Measurements from ENCODE around the gene TRMT10C. TPM values are rescaled to one million over a fixed set of nuclear protein-coding genes. Genes with fewer than 3 reads are reported as not detected.

Gene TRMT10C
- total RNA-seq, 1 donor from 2014 or later, result 31.9 TPM

DNA sequence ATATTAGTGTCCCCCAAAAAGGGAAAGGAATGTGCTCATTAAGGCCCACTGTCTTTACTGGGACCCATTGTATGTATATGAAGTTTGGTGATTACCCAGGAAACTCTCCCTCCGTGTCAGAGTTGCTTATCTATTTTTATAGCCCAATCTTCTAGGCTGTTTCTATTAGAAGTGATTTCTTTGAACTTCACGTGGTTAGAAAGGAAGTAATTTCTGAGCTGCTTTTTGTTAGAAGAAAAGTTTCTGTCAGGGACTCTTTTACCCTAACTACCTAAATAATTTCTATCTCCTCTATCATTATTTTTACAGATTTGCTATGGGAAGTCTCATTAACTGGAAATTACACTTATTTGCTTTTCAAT is 31.0 kb upstream of the TRMT10C start:
- no peak for DNase-seq (ENCODE audit: extremely low spot score, unreplicated experiment)
- no peaks in the 10 kb centered on the region for H3K36me3 Mint-ChIP-seq
- H3K9me3 Mint-ChIP-seq, result no peaks in the 10 kb centered on the region
- no peak overlapping the region for H3K27ac Mint-ChIP-seq
- H3K4me1 Mint-ChIP-seq (ENCODE audit: unreplicated experiment), result peaks cover 4% of the 10 kb centered on the region
- TF ChIP-seq, protein P1, sequence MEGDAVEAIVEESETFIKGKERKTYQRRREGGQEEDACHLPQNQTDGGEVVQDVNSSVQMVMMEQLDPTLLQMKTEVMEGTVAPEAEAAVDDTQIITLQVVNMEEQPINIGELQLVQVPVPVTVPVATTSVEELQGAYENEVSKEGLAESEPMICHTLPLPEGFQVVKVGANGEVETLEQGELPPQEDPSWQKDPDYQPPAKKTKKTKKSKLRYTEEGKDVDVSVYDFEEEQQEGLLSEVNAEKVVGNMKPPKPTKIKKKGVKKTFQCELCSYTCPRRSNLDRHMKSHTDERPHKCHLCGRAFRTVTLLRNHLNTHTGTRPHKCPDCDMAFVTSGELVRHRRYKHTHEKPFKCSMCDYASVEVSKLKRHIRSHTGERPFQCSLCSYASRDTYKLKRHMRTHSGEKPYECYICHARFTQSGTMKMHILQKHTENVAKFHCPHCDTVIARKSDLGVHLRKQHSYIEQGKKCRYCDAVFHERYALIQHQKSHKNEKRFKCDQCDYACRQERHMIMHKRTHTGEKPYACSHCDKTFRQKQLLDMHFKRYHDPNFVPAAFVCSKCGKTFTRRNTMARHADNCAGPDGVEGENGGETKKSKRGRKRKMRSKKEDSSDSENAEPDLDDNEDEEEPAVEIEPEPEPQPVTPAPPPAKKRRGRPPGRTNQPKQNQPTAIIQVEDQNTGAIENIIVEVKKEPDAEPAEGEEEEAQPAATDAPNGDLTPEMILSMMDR (conservative IDR thresholded peaks at IDR 0.05), result no peak
- peaks cover 4% of the 10 kb centered on the region for H3K27me3 Mint-ChIP-seq
- H3K4me3 Mint-ChIP-seq, result no peak overlapping the region

DNA sequence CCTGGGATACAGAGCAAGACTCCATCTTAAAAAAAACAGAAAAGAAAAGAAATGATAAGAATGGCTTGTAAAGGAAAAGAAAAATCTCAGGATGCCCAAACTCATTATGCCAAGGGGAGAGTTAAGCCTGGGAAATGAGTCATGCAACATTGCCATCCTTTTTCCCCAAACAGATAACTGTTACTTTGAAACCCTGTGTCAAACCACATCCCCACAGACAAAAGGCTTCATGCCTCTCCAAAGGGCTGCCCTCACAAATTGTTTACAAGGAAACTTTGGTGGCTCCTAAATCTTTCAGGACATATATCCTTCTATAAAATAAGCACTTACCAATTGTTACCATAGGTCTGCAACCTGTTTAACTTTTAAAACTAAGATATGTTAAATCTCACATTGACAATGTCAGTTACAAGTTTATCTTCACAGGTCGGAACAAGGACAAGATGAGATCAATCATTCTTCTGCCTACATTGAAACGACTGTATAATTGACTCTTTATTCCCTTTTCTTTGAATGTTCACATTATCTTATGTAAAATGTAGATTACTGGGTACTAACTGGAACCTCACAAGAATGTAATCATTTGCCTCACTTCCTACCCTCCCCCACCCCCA is 30.1 kb upstream of the TRMT10C start:
- Mint-ChIP-seq H3K4me1 (ENCODE audit: unreplicated experiment) (peaks cover 4% of the 10 kb centered on the region), H3K4me3 (no peak overlapping the region), H3K27me3 (peaks cover 8% of the 10 kb centered on the region), H3K9me3 (peaks cover 3% of the 10 kb centered on the region), H3K27ac (no peak overlapping the region), H3K36me3 (no peaks in the 10 kb centered on the region)
- TF ChIP-seq, protein P1 (conservative IDR thresholded peaks at IDR 0.05), result no peak
- no peak for DNase-seq (ENCODE audit: extremely low spot score, unreplicated experiment)

DNA sequence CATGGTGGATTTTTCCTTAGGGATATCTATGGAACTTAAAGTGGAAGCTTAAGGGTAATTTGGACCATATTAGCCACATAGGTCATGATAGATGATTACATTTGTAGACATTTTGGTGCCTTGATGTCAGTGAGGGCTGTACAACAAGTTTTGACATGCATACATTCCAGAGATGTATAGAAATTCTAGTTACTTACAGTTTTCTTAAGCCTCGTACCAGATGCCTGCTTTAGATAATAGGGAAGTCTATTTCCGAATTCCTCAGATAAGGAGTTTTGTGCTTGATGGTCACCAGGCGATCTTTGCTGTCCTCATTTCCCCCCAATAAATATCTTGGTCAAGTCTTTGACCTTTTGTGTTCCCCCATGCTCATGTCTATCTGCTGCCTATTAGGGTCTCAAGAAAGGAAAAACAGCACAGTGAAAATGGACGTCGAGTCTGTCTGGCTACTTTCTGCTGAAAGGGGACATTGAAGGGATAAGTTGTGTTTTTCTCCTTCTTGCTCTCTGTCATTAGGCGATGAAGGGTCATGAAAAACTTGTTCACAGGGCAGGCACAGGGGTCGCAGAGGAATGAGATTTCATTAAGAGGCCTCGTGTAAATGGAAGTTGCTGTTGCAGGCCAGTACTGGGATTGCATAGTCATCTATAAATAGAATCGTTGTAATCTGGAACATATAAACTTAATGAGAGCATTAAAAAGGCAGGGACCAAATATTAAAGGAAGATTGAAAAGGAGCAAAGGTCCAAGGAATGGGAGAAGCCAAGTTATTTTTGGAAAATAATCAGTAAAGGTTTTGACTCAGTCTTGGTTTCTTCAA is 28.7 kb upstream of the TRMT10C start:
- Mint-ChIP-seq H3K4me3 (no peak overlapping the region), H3K27ac (no peak overlapping the region), H3K9me3 (peaks cover 3% of the 10 kb centered on the region), H3K27me3 (peaks cover 13% of the 10 kb centered on the region), H3K36me3 (no peaks in the 10 kb centered on the region), H3K4me1 (ENCODE audit: unreplicated experiment) (peaks cover 4% of the 10 kb centered on the region)
- TF ChIP-seq, protein P1 (conservative IDR thresholded peaks at IDR 0.05), result no peak
- no peak for DNase-seq (ENCODE audit: extremely low spot score, unreplicated experiment)

DNA sequence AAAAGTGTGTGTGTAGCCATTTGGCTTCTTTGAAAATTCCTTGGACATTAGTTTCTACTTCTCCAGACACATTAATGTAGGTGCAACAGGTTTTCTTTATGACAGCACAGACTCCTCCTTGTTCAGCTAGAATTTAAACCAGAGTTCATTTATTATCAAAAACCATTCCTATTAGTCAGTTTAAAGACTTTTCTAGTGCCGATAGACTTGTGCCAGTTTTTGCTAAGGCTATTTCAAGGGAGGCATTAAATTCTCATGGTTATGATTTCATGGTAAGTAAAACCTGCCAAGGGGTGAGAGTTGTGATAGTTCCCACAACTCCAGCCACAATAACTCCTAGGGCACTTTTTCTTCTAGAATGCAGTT is 28.1 kb upstream of the TRMT10C start:
- TF ChIP-seq, protein P1 (conservative IDR thresholded peaks at IDR 0.05), result no peak
- Mint-ChIP-seq H3K4me3 (no peak overlapping the region), H3K4me1 (ENCODE audit: unreplicated experiment) (peaks cover 4% of the 10 kb centered on the region), H3K27ac (no peak overlapping the region), H3K36me3 (no peaks in the 10 kb centered on the region), H3K27me3 (peaks cover 19% of the 10 kb centered on the region), H3K9me3 (peaks cover 3% of the 10 kb centered on the region)
- DNase-seq (ENCODE audit: extremely low spot score, unreplicated experiment), result no peak

DNA sequence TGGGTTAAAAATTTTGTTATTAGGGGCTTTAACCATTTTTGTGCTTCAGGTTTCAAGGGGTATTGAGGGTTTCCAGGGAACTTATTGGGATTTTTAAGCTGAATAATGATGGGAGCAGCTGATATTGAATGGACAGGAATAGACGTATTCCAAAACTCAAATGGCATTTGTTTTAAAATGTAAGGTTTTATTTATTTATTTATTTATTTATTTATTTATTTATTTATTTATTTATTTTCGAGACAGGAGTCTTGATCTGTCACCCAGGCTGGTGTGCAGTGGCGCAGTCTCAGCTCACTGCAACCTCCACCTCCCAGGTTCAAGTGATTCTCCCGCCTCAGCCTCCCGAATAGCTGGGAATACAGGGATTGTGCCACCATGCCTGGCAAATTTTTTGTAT is 26.4 kb upstream of the TRMT10C start:
- H3K27ac Mint-ChIP-seq, result no peak overlapping the region
- no peak for DNase-seq (ENCODE audit: extremely low spot score, unreplicated experiment)

More for the DNA sequence above, 26.4 kb upstream of the TRMT10C start:
- TF ChIP-seq, protein P1 (conservative IDR thresholded peaks at IDR 0.05), result no peak
- H3K27me3 Mint-ChIP-seq, result peaks cover 29% of the 10 kb centered on the region
- H3K36me3 Mint-ChIP-seq, result no peaks in the 10 kb centered on the region
- H3K4me1 Mint-ChIP-seq (ENCODE audit: unreplicated experiment), result peaks cover 4% of the 10 kb centered on the region
- H3K9me3 Mint-ChIP-seq, result peaks cover 3% of the 10 kb centered on the region
- no peak overlapping the region for H3K4me3 Mint-ChIP-seq
